CD4-positive, alpha-beta T cell treated with Interleukin-1 beta for 1 hour (primary cell): ENCODE data around the gene BRDT.
A peak's percentile ranks its signal among the peaks of the same experiment; 100 is the strongest.
"Not testable (repeated sequence)": the region's sequence is repeated elsewhere in the genome, so short reads cannot be mapped to it uniquely, and the experiment has no call there.

Source experiments
- DNase-seq, 2 donors: peaks; one replicate each; pipeline ENCODE4 v3.0.0-alpha.2; 2020 to 2022

The BRDT gene

DNA sequence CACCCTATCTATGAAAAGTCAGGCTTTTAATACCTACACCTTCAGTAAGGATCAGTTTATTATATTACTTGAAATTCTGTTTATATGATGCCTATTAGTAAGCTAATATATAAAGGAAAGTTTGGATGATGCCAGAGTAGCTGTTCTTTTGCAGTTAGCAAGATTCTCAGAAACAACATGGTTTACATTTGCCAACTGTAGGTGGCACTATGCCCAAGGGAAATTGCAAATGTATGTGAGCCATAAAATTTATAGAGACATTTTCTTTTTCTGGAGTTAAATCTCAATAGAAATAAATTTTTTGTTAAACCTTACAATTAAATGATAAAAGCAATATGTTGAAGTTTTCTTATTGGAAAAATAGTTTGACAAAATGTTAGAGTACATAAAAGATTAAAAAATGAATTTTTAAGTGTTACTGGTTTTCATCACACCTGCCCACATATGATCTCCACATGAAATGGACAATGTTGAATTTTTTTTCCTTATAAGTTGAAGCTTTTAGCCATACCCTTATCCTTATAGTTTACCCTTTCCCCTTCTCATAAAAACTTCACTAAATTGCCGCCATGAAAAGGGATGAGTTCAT lies 48.5 kb downstream of the BRDT start:
- DNase-seq, result peak; percentile 11 to 62

DNA sequence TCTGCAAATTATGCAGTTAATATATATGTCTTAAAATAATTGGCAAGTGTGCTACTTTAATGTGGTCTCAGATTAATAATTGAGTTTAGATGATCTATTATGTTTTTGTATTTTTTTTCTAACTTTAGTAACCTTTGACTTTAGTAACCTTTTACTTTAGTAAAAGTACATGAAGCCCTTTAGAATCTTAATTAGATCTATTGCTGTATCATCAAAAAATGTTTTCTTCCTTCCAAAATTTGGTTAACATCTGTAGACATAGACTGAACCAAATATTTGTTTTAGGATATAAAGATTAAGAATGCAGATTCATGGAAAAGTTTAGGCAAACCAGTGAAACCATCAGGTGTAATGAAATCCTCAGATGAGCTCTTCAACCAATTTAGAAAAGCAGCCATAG lies 54.9 kb downstream of the BRDT start:
- DNase-seq, result no peak

DNA sequence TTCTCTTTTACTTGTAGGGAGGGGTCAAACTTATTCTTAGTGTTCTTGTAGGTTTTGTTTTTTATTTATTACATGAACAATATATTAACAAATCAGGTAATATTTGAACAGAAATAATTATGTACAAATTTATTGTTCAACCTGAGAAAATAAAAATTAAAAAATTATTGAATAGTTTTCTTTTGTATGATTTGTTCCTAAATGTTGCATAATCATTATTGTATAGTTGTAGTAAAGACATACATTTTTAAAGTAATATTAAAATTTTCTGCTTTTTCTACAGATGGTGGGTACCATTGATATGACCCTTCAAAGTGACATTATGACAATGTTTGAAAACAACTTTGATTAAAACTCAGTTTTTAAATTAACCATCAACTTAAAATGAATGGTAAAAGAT lies 64.7 kb downstream of the BRDT start:
- no peak for DNase-seq

DNA sequence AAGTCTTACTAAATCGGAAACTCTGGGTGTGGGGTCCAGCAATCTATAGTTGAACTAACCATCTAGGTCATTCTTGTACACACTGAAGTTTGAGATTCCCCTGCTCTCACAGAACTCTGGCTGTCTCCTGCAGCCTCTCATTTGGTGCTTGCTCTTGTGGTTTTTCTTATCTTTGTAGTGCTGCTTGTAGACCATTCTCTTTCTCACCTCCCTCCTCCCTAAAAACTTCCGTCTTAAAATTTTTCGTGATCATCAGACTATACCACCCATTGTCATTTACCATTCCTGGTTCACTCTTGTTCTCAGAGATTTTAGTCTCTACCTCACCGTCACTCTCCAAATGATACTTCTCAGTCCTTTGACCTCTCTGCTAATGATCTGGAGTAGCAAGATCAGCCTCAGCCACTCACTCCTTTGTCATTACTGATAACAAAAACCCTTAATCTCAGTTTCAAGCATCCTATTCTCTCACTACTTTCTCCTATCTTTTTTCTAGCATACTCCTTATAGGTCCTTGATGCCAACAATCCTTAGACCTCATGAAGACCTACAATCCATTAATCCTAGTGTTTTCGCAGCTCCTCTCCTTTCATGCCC lies 67.6 kb downstream of the BRDT start:
- peak in 1 of 2 donors; percentile 8 for DNase-seq

DNA sequence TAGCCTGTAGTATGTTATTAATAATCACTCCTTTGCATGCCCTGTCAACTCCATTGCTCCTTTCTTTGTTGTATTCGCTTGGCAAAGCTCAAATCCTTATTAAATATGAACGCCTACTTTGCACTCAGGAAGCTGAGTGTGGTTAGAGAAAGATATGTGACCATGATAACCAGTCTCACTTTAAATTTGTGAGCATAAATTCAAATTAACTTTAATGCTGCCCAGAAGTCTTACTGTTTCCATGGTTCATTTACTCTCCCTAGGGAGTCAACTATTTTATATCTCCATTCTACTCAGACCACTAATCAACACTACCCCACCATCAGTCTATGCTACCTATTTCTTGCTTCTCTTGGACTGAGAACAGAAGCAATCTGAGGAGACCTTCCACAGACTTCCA lies 68.5 kb downstream of the BRDT start:
- no peak for DNase-seq

DNA sequence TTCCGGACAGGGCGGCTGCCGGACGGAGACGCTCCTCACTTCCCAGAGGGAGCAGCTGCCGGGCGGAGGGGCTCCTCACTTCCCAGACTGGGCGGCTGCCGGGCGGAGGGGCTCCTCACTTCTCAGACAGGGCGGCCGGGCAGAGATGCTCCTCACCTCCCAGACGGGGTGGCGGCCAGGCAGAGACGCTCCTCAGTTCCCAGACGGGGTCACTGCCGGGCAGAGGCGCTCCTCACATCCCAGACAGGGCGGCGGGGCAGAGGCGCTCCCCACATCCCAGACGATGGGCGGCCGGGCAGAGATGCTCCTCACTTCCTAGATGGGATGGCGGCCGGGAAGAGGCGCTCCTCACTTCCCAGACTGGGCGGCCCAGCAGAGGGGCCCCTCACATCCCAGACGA lies 76.8 kb downstream of the BRDT start:
- not testable (repeated sequence) for DNase-seq

DNA sequence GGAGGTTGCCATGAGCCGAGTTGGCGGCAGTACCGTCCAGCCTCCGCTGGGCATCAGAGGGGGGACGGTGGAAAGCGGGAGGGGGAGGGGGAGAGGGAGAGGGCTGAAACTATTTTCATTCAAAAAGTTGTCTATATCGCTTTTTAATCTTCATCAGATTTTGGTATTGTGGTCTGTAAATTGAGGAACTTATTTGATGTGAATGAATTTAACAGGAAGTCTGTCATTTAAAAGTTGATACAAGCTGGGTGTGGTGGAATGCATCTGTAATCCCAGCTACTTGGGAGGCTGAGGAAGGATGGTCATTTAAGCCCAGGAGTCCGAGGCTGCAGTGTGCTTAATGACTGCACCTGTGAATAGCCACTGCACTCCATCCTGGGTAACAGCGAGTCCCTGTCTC lies 77.6 kb downstream of the BRDT start:
- no peak for DNase-seq

DNA sequence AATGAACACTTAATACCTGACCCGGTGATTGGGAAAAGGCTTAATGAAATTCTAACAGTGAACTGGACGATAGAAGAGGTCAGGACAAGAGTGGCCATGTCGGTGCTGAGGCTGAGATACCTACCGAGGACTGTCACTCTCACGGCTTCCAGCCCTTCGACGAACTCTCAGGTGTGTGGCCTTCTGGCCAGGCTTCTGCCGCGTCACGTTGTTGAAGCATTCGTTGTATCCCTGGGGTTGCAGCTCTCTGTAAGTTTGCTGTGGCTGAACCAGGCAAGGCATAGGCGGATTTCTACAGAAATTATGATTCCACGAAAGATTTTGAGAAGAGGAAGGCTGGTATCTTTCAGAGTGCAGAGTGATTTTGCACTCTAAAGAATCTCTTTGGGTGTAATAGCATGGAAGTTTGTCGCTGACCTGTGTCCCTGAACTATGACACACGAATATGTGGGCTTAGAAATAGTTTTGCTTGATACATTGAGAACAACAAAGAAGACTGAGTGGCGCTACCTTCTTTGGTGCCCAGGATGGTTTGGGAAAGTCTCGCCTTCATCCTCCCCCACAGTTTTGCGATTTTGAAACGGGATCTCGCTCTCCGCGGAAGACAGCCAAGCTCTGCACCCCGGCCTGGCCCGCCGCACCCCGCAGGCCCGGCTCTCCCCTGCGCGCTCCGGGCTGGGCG lies 80.2 kb downstream of the BRDT start:
- DNase-seq, result no peak

DNA sequence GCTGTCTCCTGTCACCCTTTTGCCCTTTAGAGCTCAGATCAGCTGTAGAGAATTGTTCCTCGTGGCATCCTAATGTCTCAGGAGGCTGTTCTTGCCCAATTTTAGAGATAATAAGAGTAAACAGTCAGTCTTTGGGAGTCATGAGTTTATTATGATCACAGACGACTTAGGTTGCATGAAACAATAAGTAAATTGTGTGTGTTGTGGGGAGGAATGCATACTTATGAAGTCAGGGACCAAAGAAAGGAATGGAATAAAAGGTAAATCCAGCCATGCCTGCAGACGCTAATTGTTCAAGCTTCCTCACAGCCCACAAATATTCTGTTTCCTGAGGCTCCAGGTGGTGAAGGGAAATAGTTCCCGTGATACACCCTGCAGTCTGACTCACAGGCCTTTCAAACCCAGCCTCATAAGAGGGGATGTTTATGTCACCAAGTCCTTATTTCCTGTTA lies 81.5 kb downstream of the BRDT start:
- DNase-seq, result no peak

DNA sequence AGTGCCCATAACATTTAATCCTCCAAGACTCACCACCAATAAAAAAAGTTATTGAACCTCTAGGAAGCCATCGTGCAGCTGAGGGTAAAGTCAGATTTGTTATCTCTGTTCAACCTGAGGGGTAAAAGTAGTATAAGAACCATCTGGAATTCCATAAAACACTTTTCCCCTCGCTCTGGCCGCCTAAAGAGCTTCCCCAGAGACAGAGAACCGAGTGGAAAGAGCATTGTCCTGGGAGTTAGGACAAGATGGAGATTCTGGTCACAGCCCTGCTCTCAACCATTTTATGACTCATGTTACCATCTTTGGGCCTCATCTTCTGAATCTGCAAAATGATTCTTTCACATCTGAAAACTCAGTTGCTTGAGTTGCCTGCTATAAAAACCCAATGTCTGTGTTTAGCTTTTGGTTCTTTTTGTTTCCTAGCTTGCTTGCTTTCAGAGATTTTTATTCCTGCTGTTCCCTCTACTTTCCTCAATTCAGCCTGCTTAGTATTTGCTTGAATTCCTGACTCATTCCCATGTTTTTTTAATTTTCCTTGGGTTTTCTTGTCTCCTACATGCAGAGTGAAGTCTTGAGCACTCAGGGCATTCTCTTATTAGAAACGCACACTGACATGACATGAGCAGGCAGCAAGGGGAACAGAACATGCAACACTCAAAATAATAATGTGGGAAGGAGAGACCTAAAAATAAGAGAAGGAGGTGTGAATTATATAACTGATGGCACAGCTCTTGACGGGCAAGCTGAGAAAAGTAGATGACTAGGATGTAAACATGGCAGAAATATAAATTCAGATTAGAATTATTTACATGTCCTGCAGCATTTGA lies 82.3 kb downstream of the BRDT start:
- no peak for DNase-seq

DNA sequence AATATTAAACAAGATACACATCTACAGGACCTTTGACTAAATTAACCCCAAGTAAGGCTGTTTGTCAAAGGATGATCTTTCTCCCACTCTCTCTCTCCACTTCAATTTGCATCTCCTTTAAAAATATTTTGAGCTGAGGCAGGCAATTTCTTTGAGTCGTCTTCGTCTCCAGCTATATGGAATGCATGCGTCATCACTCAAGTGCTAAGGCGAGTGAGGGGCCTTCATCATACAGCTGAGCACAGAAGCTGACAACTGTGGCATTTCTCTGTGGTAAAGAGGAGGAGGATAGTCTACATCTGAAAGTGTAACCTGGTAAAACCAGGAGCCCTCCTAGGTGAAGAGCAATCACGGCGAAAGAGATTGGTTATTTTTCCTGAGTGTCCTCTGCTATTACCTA lies 88.2 kb downstream of the BRDT start:
- no peak for DNase-seq

DNA sequence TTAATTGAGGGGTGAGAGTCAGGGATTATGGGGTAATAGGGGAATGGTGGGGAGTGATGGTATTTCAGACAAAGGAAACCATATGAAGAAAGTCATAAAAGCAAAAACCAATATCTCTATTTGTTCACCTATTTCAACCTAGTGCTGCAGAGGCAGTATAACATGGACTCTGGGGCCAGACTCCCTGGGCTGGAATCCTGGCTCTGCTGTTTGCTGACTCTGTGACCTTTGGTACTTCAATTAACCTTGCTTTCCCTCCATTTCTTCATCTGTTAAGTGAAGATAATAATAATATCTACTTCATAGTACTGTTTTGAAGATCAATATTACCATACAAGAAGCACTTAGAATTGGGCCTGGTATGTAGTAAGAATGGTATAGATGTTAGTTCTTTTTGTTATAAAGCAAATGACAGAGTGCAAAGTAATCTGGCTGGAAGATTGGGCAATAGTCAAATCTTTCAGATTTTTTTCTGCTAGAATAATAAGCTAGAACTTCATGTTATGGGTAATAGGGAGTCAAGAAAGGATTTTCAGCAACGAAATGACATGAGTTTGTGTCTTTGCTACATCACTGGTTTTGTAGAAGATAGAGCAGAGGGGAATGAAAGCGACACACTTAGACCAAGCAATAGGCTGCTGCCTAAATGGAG lies 89.6 kb downstream of the BRDT start:
- DNase-seq, result no peak

DNA sequence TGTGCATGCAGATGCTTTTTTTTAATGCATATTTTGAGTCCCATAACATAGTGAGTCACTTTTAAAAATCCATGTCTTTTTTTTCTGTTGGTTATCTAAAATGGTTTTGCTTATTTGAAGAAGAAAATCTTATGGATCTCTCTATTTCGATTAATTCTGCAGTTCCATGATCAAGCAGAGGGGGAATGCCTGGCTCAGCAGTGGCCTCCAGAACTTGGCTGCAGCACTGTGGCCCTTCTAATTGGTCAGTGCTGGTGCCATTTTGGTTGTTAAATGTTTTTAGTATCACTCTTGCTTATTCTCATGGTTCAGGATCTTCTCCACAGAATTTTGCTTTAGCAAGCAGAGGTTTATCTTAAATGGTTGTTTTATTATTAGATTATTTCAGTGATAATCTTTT lies 91.8 kb downstream of the BRDT start:
- DNase-seq, result no peak

DNA sequence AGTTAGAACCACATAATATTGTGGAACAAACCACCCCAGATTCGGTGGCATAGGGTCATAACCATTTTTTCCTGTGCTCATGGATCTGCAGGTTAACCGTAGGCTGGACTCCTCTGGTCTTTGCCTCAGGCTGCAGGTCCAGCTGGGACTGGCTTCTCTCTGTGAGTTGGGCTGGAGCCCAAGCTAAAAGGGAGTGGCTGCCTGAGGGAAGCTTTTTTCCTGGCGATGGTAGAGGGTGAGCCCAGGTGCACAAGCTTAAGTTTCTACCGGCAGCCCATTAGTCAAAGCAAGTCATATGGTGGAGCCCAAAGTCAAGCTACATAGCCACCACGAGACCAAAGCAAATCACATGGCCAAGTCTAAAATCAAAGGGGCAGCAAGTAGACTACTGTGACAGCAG lies 94.4 kb downstream of the BRDT start:
- DNase-seq, result no peak

DNA sequence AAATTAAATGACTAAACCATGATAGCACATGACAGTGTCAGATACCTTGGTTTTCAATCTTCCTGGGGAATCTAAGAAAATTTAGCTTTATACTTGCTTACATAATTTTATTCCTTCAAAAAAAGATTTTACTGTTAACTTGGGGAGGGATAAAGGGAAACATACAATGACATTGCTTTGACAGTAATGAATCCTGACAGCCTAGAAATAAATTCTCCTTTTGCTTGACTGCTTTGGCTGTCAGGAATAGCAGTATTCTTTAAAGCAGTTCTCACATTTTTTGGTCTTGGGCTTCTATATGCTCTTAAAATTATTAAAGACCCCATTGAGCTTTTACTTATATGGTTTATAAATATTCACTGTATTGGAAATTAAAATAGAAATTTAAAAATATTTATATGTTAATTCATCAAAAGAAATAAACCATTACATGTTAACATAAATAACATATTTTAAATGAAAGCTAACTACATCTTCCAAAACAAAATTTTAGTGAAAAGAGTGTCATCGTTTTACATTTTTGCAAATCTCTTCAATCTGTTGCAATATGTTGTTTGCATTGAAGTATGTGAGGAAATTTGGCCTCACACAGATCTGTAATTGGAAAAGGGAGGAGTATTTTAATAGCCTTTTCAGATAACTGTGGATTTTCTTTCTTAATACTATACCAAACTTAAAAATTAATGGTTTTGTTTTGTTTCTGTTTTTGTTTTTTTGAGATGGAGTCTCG lies 96.7 kb downstream of the BRDT start:
- no peak for DNase-seq

DNA sequence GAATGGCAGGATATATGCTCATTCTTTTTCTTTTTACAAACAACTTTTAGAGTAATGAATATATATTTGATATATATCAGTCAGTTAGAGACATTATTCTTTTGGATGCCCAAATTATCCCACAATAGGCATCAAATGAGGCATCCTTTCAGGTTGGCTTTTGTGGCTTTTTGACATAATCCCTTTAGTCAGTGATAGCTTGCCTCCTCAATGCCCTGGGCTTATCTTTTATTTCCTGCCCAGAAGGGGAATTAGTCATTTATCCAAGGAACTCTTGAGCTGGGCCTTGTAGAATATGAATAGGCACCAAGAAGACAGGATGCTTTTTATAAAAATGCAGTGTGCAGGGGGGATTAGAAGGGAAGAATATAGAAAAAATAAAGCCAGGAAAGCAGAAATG lies 102.7 kb downstream of the BRDT start:
- DNase-seq, result no peak
